Endodermal cell (in vitro differentiated cells): ENCODE results near the gene DYNC1I2. TPM values are rescaled to one million over a fixed set of nuclear protein-coding genes. Genes with fewer than 3 reads are reported as not detected.

Experiments
- DNase-seq: peaks from one replicate; pipeline ENCODE4 v3.0.0-alpha.2; 2017
- H3K27ac ChIP-seq: 2 replicates; pipeline ENCODE4 v1.5.1; 2013; ENCODE audit warnings: mild to moderate bottlenecking, low read depth, low read length, moderate library complexity
- H3K27me3 ChIP-seq: 2 replicates; pipeline ENCODE4 v1.6.1; 2013; ENCODE audit warnings: mild to moderate bottlenecking, low read length, moderate library complexity; ENCODE audit not compliant: insufficient read depth, control insufficient read depth, poor library complexity, severe bottlenecking
- H3K36me3 ChIP-seq: 2 replicates; pipeline ENCODE4 v1.7.0; 2013; ENCODE audit warnings: mild to moderate bottlenecking, low read length, moderate library complexity; ENCODE audit not compliant: control insufficient read depth, insufficient read depth
- H3K4me1 ChIP-seq: one replicate; pipeline ENCODE4 v1.7.0; 2013; ENCODE audit warnings: low read length; ENCODE audit not compliant: control insufficient read depth, insufficient read depth
- H3K4me3 ChIP-seq: 2 replicates; pipeline ENCODE4 v1.5.1; 2013; ENCODE audit warnings: mild to moderate bottlenecking, low read length, moderate library complexity
- H3K9ac ChIP-seq: 2 replicates; pipeline ENCODE4 v1.6.1; 2013; ENCODE audit warnings: mild to moderate bottlenecking, low read length, moderate library complexity; ENCODE audit not compliant: poor library complexity, severe bottlenecking; ENCODE audit errors: extremely low read depth
- H3K9me3 ChIP-seq: 2 replicates; pipeline ENCODE4 v1.6.1; 2013; ENCODE audit warnings: mild to moderate bottlenecking, low read length, moderate library complexity; ENCODE audit not compliant: control insufficient read depth
- H3K27ac Mint-ChIP-seq: 2 replicates; pipeline ENCODE4 v1.8.0; 2020; ENCODE audit warnings: mixed read lengths
- H3K27me3 Mint-ChIP-seq: 2 replicates; pipeline ENCODE4 v1.8.0; 2021; ENCODE audit warnings: mild to moderate bottlenecking, mixed read lengths; ENCODE audit not compliant: insufficient read depth
- H3K36me3 Mint-ChIP-seq: 2 replicates; pipeline ENCODE4 v1.8.0; 2020; ENCODE audit warnings: low read depth, mixed read lengths
- H3K4me1 Mint-ChIP-seq: 2 replicates; pipeline ENCODE4 v1.8.0; 2020; ENCODE audit warnings: mixed read lengths
- H3K4me3 Mint-ChIP-seq: 2 replicates; pipeline ENCODE4 v1.8.0; 2020; ENCODE audit warnings: mild to moderate bottlenecking, moderate library complexity, mixed read lengths
- H3K9me3 Mint-ChIP-seq: 2 replicates; pipeline ENCODE4 v1.8.0; 2020; ENCODE audit warnings: mild to moderate bottlenecking, mixed read lengths
- WGBS, 2 experiments: methylation state at CpG; one replicate each; pipeline versions ENCODE4 v1.1.5 to v1.1.7; 2013; ENCODE audit warnings: missing lambda C conversion rate in 2 of 2, mixed read lengths in 1 of 2; ENCODE audit not compliant: insufficient coverage in 1 of 2, insufficient read length in 1 of 2; 5-methylcytosine and 5-hydroxymethylcytosine counted together
- total RNA-seq, 2 donors: library from RNA; stranded (reverse); fragmentation: NEBNext Ultra II Directional in 1 of 2; extraction: Animal tissue kit (Norgen Biotek cat#: 25700) in 1 of 2; gene quantifications; 2 replicates in 1 of 2; 3 replicates in 1 of 2; pipeline ENCODE4 v1.2.1, GENCODE V29; 2021
- TF ChIP-seq, protein P1 (sequence below): fragments of 200-600 bp; sonication (generic); conservative IDR thresholded peaks from 2 replicates; pipeline ENCODE4 v1.5.0; 2021; ENCODE audit warnings: antibody characterized with exemption, mild to moderate bottlenecking

The DYNC1I2 gene
- total RNA-seq, 2 donors from 2014 or later: 98.5 to 99.4 TPM

DNA sequence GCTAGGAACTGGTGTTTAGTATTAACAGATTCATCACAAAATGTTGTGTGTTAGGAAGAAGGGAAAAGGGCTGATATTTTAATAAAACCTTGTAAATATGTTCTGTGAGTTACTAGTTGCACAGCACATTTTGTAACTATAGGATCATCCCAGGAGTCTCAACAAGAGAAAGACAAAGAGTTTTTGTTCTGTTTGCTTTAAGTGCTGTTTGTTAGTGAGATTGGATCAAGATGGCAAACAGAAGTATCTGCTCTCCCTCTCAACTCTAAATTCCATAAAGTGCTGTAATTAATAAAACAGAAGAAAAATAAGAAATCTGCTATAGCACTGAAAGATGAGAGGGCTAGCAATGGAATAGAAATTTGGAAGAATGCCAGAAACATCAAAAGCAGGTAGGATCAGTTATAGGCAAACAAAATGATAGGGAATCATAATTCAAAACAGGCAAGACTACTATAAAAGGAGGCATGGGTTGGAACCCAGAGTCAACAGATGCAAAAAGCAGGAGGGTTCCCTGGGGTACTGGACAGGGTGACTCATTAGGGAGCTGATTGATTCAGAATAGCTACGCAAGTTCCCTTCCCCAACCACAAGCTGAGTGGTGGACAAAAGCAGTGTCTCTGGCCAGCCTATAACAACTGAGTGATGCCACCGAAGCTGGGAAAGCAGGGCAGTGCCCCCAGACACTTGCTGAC, 75.8 kb downstream of the DYNC1I2 start:
- no peaks in the 10 kb centered on the region for H3K4me1 Mint-ChIP-seq
- Histone ChIP-seq H3K27me3 (no peaks in the 10 kb centered on the region), H3K9me3 (no peaks in the 10 kb centered on the region), H3K9ac (no peak overlapping the region), H3K27ac (no peak overlapping the region), H3K4me3 (no peak overlapping the region), H3K36me3 (peaks cover 15% of the 10 kb centered on the region), H3K4me1 (no peaks in the 10 kb centered on the region)
- H3K9me3 Mint-ChIP-seq: no peaks in the 10 kb centered on the region
- peaks cover 47% of the 10 kb centered on the region for H3K36me3 Mint-ChIP-seq
- no peak overlapping the region for H3K4me3 Mint-ChIP-seq
- H3K27me3 Mint-ChIP-seq: no peaks in the 10 kb centered on the region
- TF ChIP-seq, protein P1, sequence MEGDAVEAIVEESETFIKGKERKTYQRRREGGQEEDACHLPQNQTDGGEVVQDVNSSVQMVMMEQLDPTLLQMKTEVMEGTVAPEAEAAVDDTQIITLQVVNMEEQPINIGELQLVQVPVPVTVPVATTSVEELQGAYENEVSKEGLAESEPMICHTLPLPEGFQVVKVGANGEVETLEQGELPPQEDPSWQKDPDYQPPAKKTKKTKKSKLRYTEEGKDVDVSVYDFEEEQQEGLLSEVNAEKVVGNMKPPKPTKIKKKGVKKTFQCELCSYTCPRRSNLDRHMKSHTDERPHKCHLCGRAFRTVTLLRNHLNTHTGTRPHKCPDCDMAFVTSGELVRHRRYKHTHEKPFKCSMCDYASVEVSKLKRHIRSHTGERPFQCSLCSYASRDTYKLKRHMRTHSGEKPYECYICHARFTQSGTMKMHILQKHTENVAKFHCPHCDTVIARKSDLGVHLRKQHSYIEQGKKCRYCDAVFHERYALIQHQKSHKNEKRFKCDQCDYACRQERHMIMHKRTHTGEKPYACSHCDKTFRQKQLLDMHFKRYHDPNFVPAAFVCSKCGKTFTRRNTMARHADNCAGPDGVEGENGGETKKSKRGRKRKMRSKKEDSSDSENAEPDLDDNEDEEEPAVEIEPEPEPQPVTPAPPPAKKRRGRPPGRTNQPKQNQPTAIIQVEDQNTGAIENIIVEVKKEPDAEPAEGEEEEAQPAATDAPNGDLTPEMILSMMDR: no peak
- no peak overlapping the region for H3K27ac Mint-ChIP-seq
- DNase-seq: no peak
- WGBS, 2 experiments: 94% methylated on average over 2 of the region's 2 CpGs; no CpG with 5 or more reads in 1 of the 2 experiments

GRCh38 chr2:171763602-171764001, 76.3 kb downstream of the DYNC1I2 start:
- TF ChIP-seq, protein P1: no peak
- WGBS, 2 experiments: 95 to 100% methylated on average over 1 to 3 of the region's 3 CpGs

GRCh38 chr2:171771463-171771862, 84.2 kb downstream of the DYNC1I2 start:
- Mint-ChIP-seq H3K4me3 (no peak overlapping the region), H3K36me3 (peaks cover 23% of the 10 kb centered on the region), H3K9me3 (peaks cover 59% of the 10 kb centered on the region)

More at GRCh38 chr2:171763602-171764001, 76.3 kb downstream of the DYNC1I2 start:
- Histone ChIP-seq H3K4me3 (no peak overlapping the region), H3K4me1 (no peaks in the 10 kb centered on the region), H3K9me3 (no peaks in the 10 kb centered on the region), H3K9ac (no peak overlapping the region), H3K36me3 (peaks cover 15% of the 10 kb centered on the region), H3K27me3 (no peaks in the 10 kb centered on the region), H3K27ac (no peak overlapping the region)
- no peaks in the 10 kb centered on the region for H3K27me3 Mint-ChIP-seq
- H3K9me3 Mint-ChIP-seq: no peaks in the 10 kb centered on the region
- H3K36me3 Mint-ChIP-seq: peaks cover 42% of the 10 kb centered on the region
- H3K27ac Mint-ChIP-seq: no peak overlapping the region
- H3K4me3 Mint-ChIP-seq: no peak overlapping the region
- DNase-seq: no peak
- H3K4me1 Mint-ChIP-seq: no peaks in the 10 kb centered on the region

More at GRCh38 chr2:171771463-171771862, 84.2 kb downstream of the DYNC1I2 start:
- H3K4me1 ChIP-seq: no peaks in the 10 kb centered on the region
- no peaks in the 10 kb centered on the region for H3K36me3 ChIP-seq
- no peak overlapping the region for H3K4me3 ChIP-seq
- H3K27me3 ChIP-seq: no peaks in the 10 kb centered on the region
- no peak overlapping the region for H3K27ac Mint-ChIP-seq
- no peak overlapping the region for H3K9ac ChIP-seq
- no peak for DNase-seq
- H3K9me3 ChIP-seq: peaks cover 41% of the 10 kb centered on the region
- no peaks in the 10 kb centered on the region for H3K27me3 Mint-ChIP-seq
- TF ChIP-seq, protein P1: no peak
- H3K4me1 Mint-ChIP-seq: no peaks in the 10 kb centered on the region
- H3K27ac ChIP-seq: no peak overlapping the region
